Transverse colon (tissue), 4 donors: Measurements from ENCODE around the gene BTBD3. TPM values are rescaled to one million over a fixed set of nuclear protein-coding genes. Genes with fewer than 3 reads are reported as not detected.

Source experiments
- DNase-seq: peaks from one replicate; pipeline ENCODE4 v3.0.0-alpha.2; 2019
- H3K27ac ChIP-seq, 4 donors: fragments of 200-600 bp; sonication (generic); 2 replicates each; pipeline ENCODE4 v1.5.1; 2016 to 2018; ENCODE audit warnings: inconsistent platforms in 4 of 4
- H3K27me3 ChIP-seq: fragments of 200-600 bp; sonication (generic); 2 replicates; pipeline ENCODE4 v1.5.1; 2017; ENCODE audit warnings: inconsistent platforms
- H3K36me3 ChIP-seq, 4 donors: fragments of 200-600 bp; sonication (generic); 2 replicates each; pipeline ENCODE4 v1.5.1; 2017 to 2019; ENCODE audit warnings: inconsistent platforms in 4 of 4
- H3K4me1 ChIP-seq, 4 donors: fragments of 200-600 bp; sonication (generic); 2 replicates each; pipeline ENCODE4 v1.5.1; 2017 to 2020; ENCODE audit warnings: inconsistent platforms in 4 of 4
- H3K4me3 ChIP-seq, 4 donors: fragments of 200-600 bp; sonication (generic); 1 replicate in 1 of 4; 2 replicates in 3 of 4; pipeline versions ENCODE4 v1.5.1 to v1.6.1; 2017 to 2019; ENCODE audit warnings: inconsistent platforms in 4 of 4
- H3K9me3 ChIP-seq, 2 donors: fragments of 200-600 bp; sonication (generic); 2 replicates each; pipeline ENCODE4 v1.5.1; 2017 to 2019; ENCODE audit warnings: inconsistent platforms in 2 of 2
- EP300 ChIP-seq: sonication (generic); formaldehyde crosslinking; IDR thresholded peaks from one replicate; pipeline ENCODE4 v1.6.1; 2017; ENCODE audit warnings: antibody characterized with exemption, low read depth
- POLR2A ChIP-seq: fragments of 450-650 bp; IDR thresholded peaks from one replicate; pipeline ENCODE4 v1.6.1; 2016; ENCODE audit warnings: antibody characterized with exemption, mild to moderate bottlenecking, moderate library complexity
- POLR2AphosphoS5 ChIP-seq, 3 donors: sonication (generic); formaldehyde crosslinking; IDR thresholded peaks; one replicate each; pipeline ENCODE4 v1.6.1; 2016; ENCODE audit warnings: antibody characterized with exemption in 3 of 3
- WGBS, 2 donors: methylation state at CpG; one replicate each; pipeline ENCODE4 v1.1.5; 2018; ENCODE audit warnings: low coverage in 1 of 2; 5-methylcytosine and 5-hydroxymethylcytosine counted together
- in situ Hi-C, 4 donors: fragments of 200-750 bp; cut with MboI; loops; one replicate each; pipeline versions ENCODE4 v1.15.0 to v1.15.1; 2017; ENCODE audit warnings: low sequenced_read_pairs in 3 of 4, low pct_ligation_motif_present in 1 of 4, low pct_unique_long_range_greater_than_20kb in 1 of 4
- intact Hi-C: fragments of 100-400 bp; cut with DNase I; formaldehyde crosslinking; loops from one replicate; pipeline ENCODE4 v1.15.1; 2023; ENCODE audit warnings: low total_unique reads
- total RNA-seq, 4 donors: library from RNA; depleted of rRNA; stranded (reverse); fragments of >200 nt; gene quantifications; one replicate each; pipeline ENCODE4 v1.1.0, GENCODE V29; 2016
- TF ChIP-seq, protein P1 (sequence below), 5 experiments: fragments of 200-600 bp in 3 of 5; fragments of 450-650 bp in 2 of 5; sonication (generic) in 3 of 5; IDR thresholded peaks; 1 replicate in 2 of 5; 2 replicates in 3 of 5; pipeline ENCODE4 v1.5.1; 2016 to 2017; ENCODE audit warnings: antibody characterized with exemption in 5 of 5, inconsistent platforms in 3 of 5, mild to moderate bottlenecking in 2 of 5, moderate library complexity in 1 of 5

The BTBD3 gene
- total RNA-seq, 4 donors from 2014 or later, result 37.2 to 66.8 (median 60.6) TPM

DNA sequence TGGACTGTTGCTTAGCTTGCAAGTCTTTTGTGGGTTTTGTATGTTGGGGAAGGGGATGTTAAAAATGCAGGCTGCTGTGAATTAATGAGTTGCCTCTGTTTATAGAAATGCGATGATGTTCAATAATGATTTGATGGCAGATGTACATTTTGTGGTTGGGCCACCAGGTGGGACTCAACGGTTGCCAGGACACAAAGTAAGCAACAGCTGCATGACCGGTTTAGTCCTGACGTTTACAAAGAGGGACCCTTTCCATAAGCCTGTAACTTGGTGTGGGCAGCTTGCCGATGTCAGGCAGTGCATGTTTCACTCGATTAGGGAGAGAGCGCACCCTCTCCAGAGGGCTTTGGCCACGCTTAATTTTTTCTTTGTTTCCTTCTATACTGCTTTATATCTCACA lies 1.3 kb downstream of the BTBD3 start:
- DNase-seq, result no peak
- Histone ChIP-seq H3K36me3 (peaks cover 0 to 7% (median 0%) of the 10 kb centered on the region in 4 donors), H3K4me3 (peak overlapping the region in 2 of 4 donors; percentile 13 to 35), H3K27ac (peak overlapping the region in 3 of 4 donors; percentile 45 to 64 (median 55)), H3K27me3 (no peaks in the 10 kb centered on the region), H3K4me1 (peaks cover 4 to 35% (median 10%) of the 10 kb centered on the region in 4 donors), H3K9me3 (no peaks in the 10 kb centered on the region)
- intact Hi-C loops, result no loop called here
- in situ Hi-C loops, result no loop called here
- TF ChIP-seq POLR2AphosphoS5 (IDR thresholded peaks at IDR 0.05), result no peak
- no peak for TF ChIP-seq EP300
- WGBS, 2 donors, result 27 to 30% methylated on average over 2 to 8 of the region's 8 CpGs

DNA sequence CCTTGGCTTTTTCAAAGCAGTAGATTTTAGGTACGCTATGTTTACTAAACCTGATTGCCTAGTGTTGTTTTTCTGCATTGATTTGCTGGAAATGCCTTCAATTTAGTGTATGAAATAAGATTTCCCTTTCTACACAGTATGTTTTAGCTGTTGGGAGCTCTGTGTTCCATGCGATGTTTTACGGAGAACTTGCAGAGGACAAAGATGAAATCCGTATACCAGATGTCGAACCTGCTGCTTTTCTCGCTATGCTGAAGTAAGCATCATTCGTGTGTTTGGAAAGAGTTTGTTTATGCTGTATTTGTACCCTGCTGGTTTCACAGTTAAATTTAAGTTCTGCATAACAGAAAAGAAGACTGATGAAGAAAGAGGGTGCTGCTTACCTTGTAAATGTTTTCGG lies 1.9 kb downstream of the BTBD3 start:
- Histone ChIP-seq H3K4me1 (peaks cover 4 to 35% (median 10%) of the 10 kb centered on the region in 4 donors), H3K9me3 (no peaks in the 10 kb centered on the region), H3K4me3 (peak overlapping the region in 2 of 4 donors; percentile 13 to 35), H3K36me3 (peaks cover 0 to 7% (median 0%) of the 10 kb centered on the region in 4 donors), H3K27ac (peak overlapping the region in 3 of 4 donors; percentile 45 to 64 (median 55)), H3K27me3 (no peaks in the 10 kb centered on the region)
- in situ Hi-C loops (no loop called here), intact Hi-C loops (no loop called here)
- WGBS, 2 donors, result 71 to 83% methylated on average over 8 of the region's 8 CpGs
- TF ChIP-seq POLR2AphosphoS5 (IDR thresholded peaks at IDR 0.05) (no peak), POLR2A (no peak), EP300 (no peak)
- TF ChIP-seq, protein P1, sequence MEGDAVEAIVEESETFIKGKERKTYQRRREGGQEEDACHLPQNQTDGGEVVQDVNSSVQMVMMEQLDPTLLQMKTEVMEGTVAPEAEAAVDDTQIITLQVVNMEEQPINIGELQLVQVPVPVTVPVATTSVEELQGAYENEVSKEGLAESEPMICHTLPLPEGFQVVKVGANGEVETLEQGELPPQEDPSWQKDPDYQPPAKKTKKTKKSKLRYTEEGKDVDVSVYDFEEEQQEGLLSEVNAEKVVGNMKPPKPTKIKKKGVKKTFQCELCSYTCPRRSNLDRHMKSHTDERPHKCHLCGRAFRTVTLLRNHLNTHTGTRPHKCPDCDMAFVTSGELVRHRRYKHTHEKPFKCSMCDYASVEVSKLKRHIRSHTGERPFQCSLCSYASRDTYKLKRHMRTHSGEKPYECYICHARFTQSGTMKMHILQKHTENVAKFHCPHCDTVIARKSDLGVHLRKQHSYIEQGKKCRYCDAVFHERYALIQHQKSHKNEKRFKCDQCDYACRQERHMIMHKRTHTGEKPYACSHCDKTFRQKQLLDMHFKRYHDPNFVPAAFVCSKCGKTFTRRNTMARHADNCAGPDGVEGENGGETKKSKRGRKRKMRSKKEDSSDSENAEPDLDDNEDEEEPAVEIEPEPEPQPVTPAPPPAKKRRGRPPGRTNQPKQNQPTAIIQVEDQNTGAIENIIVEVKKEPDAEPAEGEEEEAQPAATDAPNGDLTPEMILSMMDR (IDR thresholded peaks at IDR 0.05), result no peak
- DNase-seq, result no peak

DNA sequence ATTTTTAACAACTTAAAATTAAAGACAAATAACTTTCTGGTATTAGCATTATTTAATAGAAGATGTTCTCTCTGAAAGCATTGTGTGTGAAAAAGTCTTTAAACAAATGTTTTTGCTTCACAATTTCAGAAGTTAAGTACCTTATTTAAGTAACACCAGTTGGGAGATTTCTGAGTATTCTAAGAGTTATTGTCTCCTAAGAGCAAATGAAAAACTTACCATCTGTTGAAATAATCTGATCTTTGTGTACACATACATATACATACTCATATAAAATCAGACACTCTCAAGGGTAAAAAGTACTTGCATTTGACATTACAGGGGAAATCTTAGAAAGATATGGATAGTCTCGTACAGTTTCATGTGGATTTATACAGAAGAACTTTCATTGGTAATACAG lies 2.4 kb downstream of the BTBD3 start:
- WGBS, 2 donors, result 75 to 77% methylated on average over 1 of the region's 1 CpG
- intact Hi-C loops, result no loop called here
- DNase-seq, result no peak
- H3K27ac ChIP-seq, result no peak overlapping the region
- in situ Hi-C loops, result no loop called here
- H3K4me1 ChIP-seq, result peaks cover 4 to 35% (median 10%) of the 10 kb centered on the region in 4 donors
- H3K27me3 ChIP-seq, result no peaks in the 10 kb centered on the region
- peaks cover 0 to 7% (median 0%) of the 10 kb centered on the region in 4 donors for H3K36me3 ChIP-seq
- no peaks in the 10 kb centered on the region for H3K9me3 ChIP-seq
- peak overlapping the region in 2 of 4 donors; percentile 13 to 35 for H3K4me3 ChIP-seq
- no peak for TF ChIP-seq EP300
- TF ChIP-seq, protein P1 (IDR thresholded peaks at IDR 0.05), result no peak
- no peak for TF ChIP-seq POLR2AphosphoS5 (IDR thresholded peaks at IDR 0.05)
- TF ChIP-seq POLR2A, result no peak

DNA sequence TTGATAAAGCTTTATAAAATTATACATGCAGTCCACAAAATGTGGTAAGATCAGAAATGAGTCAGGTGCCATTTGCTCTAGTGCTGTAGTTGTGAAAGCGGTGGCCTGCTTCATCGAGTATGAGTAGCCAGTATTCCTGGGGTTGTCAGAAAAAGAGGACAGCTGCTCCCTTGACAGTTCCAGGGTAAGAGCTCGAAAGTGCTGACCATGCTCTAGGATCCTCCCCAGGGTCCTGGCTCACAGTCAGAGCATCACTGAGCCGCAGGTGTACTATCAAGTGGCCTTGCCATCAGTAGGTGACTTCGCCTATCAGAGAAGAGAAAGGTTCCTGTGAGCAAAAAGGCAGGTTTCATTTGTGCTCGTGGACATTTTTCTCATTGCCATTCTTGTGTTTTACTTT lies 3.6 kb downstream of the BTBD3 start:
- no peaks in the 10 kb centered on the region for H3K27me3 ChIP-seq
- intact Hi-C loops (no loop called here), in situ Hi-C loops (no loop called here)
- no peak for DNase-seq
- 84 to 87% methylated on average over 6 of the region's 6 CpGs for WGBS, 2 donors
- peaks cover 0 to 7% (median 0%) of the 10 kb centered on the region in 4 donors for H3K36me3 ChIP-seq
- H3K27ac ChIP-seq, result no peak overlapping the region
- peaks cover 4 to 25% (median 10%) of the 10 kb centered on the region in 4 donors for H3K4me1 ChIP-seq
- TF ChIP-seq, protein P1 (IDR thresholded peaks at IDR 0.05), result no peak
- TF ChIP-seq EP300 (no peak), POLR2A (no peak), POLR2AphosphoS5 (IDR thresholded peaks at IDR 0.05) (no peak)
- H3K9me3 ChIP-seq, result no peaks in the 10 kb centered on the region
- H3K4me3 ChIP-seq, result no peak overlapping the region

DNA sequence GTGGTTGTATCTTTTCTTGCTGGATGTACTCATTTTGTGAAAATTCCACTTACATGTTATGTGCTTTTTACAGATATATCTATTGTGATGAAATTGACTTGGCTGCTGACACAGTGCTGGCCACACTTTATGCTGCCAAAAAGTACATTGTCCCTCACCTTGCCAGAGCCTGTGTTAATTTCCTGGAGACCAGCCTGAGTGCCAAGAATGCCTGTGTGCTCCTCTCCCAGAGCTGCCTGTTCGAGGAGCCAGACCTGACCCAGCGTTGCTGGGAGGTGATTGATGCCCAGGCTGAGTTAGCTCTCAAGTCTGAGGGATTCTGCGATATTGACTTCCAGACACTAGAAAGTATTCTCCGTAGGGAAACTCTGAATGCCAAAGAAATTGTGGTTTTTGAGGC lies 4.9 kb downstream of the BTBD3 start:
- Histone ChIP-seq H3K4me3 (no peak overlapping the region), H3K36me3 (peaks cover 0 to 7% (median 0%) of the 10 kb centered on the region in 4 donors), H3K9me3 (no peaks in the 10 kb centered on the region), H3K4me1 (peaks cover 0 to 14% (median 4%) of the 10 kb centered on the region in 4 donors), H3K27ac (no peak overlapping the region), H3K27me3 (no peaks in the 10 kb centered on the region)
- DNase-seq, result no peak
- WGBS, 2 donors, result 90% methylated on average over 4 of the region's 4 CpGs; no CpG with 5 or more reads in 1 of the 2 donors
- intact Hi-C loops (no loop called here), in situ Hi-C loops (no loop called here)
- TF ChIP-seq EP300 (no peak), POLR2AphosphoS5 (IDR thresholded peaks at IDR 0.05) (no peak), POLR2A (no peak)
- TF ChIP-seq, protein P1 (IDR thresholded peaks at IDR 0.05), result no peak
